ENCODE results near the gene DNAJC7. TPM values are rescaled to one million over a fixed set of nuclear protein-coding genes. Genes with fewer than 3 reads are reported as not detected.

DNAJC7 gene
- total and polyA plus RNA-seq, 7 donors = 66.3 to 142 (median 86.3) TPM

DNA sequence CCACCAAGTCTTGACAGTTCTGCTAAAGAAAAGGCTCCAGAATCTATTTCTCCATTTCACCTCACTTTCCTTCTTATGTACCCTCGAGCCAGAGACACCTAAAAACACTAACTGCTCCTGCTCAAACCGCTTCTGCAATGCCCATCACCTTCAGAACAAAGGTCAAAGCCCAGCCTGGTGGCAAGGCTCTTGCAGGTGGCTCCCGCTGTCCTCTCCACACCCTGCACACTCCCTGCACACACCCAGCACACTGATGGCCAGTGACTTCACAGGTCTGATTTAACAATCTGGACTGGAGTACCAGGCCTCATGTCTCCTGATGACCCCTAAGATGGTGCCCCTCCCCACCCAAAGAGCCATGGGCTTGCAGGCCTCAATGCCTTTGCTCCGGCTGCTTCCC is 43.0 kb upstream of the DNAJC7 start:
- Histone ChIP-seq H3K36me3 (ENCODE audit: insufficient read depth in 1 of 2, low read depth in 1 of 2) (no peaks in the 10 kb centered on the region), H3K4me3 (no peak overlapping the region), H3K4me1 (peaks cover 10% of the 10 kb centered on the region), H3K27ac (no peak overlapping the region), H3K27me3 (ENCODE audit: insufficient read depth in 3 of 3, low read length in 2 of 3) (no peaks in the 10 kb centered on the region), H3K9me3 (no peaks in the 10 kb centered on the region)
- 86 to 92% (median 91%) methylated on average over 4 of the region's 4 CpGs for WGBS, 3 donors
- DNase-seq (no peak), ATAC-seq (no peak)
- intact Hi-C loops (cut with DNase I) = loop anchor here (5.0 kb wide), 1 partner anchor 33 kb away; no protein-coding TSS in a partner anchor
- TF ChIP-seq, protein P1, sequence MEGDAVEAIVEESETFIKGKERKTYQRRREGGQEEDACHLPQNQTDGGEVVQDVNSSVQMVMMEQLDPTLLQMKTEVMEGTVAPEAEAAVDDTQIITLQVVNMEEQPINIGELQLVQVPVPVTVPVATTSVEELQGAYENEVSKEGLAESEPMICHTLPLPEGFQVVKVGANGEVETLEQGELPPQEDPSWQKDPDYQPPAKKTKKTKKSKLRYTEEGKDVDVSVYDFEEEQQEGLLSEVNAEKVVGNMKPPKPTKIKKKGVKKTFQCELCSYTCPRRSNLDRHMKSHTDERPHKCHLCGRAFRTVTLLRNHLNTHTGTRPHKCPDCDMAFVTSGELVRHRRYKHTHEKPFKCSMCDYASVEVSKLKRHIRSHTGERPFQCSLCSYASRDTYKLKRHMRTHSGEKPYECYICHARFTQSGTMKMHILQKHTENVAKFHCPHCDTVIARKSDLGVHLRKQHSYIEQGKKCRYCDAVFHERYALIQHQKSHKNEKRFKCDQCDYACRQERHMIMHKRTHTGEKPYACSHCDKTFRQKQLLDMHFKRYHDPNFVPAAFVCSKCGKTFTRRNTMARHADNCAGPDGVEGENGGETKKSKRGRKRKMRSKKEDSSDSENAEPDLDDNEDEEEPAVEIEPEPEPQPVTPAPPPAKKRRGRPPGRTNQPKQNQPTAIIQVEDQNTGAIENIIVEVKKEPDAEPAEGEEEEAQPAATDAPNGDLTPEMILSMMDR (IDR thresholded peaks at IDR 0.05) = no peak

DNA sequence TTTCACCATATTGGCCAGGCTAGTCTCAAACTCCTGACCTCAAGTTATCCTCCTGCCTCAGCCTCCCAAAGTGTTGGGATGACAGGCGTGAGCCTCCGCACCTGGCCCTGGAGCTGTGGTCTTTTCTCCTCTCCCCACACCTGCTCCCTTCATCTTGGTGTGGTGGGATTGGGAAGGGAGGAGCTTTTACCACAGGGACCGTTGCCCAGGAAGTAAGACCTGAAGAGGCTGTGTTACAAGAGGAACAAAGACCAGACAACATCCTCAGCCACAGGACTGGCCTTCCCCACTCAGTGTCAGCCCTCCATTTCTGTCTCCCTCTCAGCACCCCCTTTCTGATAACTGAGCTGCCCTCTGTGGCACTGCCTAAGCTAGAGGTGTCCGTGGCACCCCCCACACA is 42.6 kb upstream of the DNAJC7 start:
- TF ChIP-seq, protein P1 (IDR thresholded peaks at IDR 0.05) = no peak
- no peak overlapping the region for H3K27ac ChIP-seq
- DNase-seq = no peak
- H3K4me3 ChIP-seq = no peak overlapping the region
- ATAC-seq = no peak
- intact Hi-C loops (cut with DNase I) = loop anchor here (5.0 kb wide), 1 partner anchor 33 kb away; no protein-coding TSS in a partner anchor
- H3K9me3 ChIP-seq = no peaks in the 10 kb centered on the region
- 77 to 86% (median 82%) methylated on average over 4 of the region's 4 CpGs for WGBS, 3 donors
- H3K27me3 ChIP-seq (ENCODE audit: insufficient read depth in 3 of 3, low read length in 2 of 3) = no peaks in the 10 kb centered on the region
- no peaks in the 10 kb centered on the region for H3K36me3 ChIP-seq (ENCODE audit: insufficient read depth in 1 of 2, low read depth in 1 of 2)
- peaks cover 10% of the 10 kb centered on the region for H3K4me1 ChIP-seq

DNA sequence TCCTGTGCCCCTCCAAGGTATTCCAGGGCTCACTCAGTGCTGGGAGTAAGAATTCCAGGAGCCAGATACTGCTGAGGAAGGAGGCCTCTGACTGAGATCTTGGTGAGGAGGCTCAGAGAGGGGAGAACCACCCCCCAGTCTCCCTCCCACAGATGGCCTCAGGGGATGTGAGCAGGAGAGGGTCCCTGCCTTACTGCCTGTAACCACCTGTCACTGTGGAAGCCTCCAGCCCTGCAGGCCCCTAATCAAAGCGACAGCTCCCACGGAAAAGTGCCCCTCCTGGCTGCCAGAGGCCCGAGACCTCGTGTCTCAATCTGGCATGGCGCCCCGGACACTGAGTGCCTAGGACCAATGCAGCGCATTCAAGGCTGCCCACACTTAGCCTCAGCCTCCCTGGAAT is 40.8 kb upstream of the DNAJC7 start:
- DNase-seq (no peak), ATAC-seq (no peak)
- TF ChIP-seq, protein P1 (IDR thresholded peaks at IDR 0.05) = no peak
- WGBS, 3 donors = 49 to 69% (median 51%) methylated on average over 7 of the region's 7 CpGs
- Histone ChIP-seq H3K9me3 (no peaks in the 10 kb centered on the region), H3K27ac (no peak overlapping the region), H3K27me3 (ENCODE audit: insufficient read depth in 3 of 3, low read length in 2 of 3) (peaks cover 0 to 2% (median 0%) of the 10 kb centered on the region in 3 donors), H3K4me1 (peaks cover 5% of the 10 kb centered on the region), H3K4me3 (no peak overlapping the region), H3K36me3 (ENCODE audit: insufficient read depth in 1 of 2, low read depth in 1 of 2) (no peaks in the 10 kb centered on the region)
- intact Hi-C loops (cut with DNase I) = no loop called here

DNA sequence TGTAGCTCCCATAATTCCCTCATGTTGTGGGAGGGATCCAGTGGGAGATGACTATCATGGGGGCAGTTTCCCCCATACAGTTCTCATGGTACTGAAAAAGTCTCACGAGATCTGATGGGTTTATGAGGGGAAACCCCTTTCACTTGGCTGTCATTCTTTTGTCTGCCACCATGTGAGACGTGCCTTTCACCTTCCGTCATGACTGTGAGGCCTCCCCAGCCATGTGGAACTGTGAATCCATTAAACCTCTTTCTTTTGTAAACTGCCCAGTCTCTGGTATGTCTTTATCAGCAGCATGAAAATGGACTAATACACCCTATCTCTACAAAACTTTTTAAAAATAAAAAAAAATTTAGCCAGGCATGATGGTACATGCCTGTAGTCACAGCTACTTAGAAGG is 39.4 kb upstream of the DNAJC7 start:
- intact Hi-C loops (cut with DNase I) = no loop called here
- no peaks in the 10 kb centered on the region for H3K36me3 ChIP-seq (ENCODE audit: insufficient read depth in 1 of 2, low read depth in 1 of 2)
- H3K4me3 ChIP-seq = no peak overlapping the region
- H3K27me3 ChIP-seq (ENCODE audit: insufficient read depth in 3 of 3, low read length in 2 of 3) = peaks cover 0 to 2% (median 0%) of the 10 kb centered on the region in 3 donors
- H3K4me1 ChIP-seq = no peaks in the 10 kb centered on the region
- 76 to 85% (median 77%) methylated on average over 3 of the region's 3 CpGs for WGBS, 3 donors
- H3K27ac ChIP-seq = no peak overlapping the region
- H3K9me3 ChIP-seq = no peaks in the 10 kb centered on the region
- TF ChIP-seq, protein P1 (IDR thresholded peaks at IDR 0.05) = no peak
- DNase-seq (no peak), ATAC-seq (no peak)

DNA sequence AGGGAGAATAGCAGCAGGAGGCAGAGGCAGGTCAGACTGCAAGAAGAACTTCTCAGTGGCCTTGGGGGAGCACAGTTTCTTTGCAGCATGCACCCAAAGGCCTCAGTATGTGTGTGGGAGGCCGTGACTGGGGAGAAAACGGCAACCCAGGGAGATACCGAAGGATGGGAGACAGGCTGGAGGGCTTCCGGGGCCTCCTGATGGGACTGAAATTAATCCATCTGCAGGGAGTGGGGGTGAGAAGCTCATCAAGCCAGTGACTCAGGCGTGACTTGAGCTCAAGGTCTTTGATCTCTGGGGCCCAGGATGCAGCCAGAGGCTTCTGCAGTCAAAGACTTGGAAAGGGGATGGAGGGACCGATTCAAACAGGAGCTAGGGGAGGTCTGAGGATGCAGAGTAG is 38.3 kb upstream of the DNAJC7 start:
- Histone ChIP-seq H3K27ac (no peak overlapping the region), H3K9me3 (no peaks in the 10 kb centered on the region), H3K27me3 (ENCODE audit: insufficient read depth in 3 of 3, low read length in 2 of 3) (peaks cover 0 to 2% (median 0%) of the 10 kb centered on the region in 3 donors), H3K36me3 (ENCODE audit: insufficient read depth in 1 of 2, low read depth in 1 of 2) (no peaks in the 10 kb centered on the region), H3K4me3 (no peak overlapping the region), H3K4me1 (no peaks in the 10 kb centered on the region)
- intact Hi-C loops (cut with DNase I) = no loop called here
- ATAC-seq (no peak), DNase-seq (no peak)
- WGBS, 3 donors = 40 to 64% (median 42%) methylated on average over 6 of the region's 6 CpGs
- TF ChIP-seq, protein P1 (IDR thresholded peaks at IDR 0.05) = no peak

All from psoas muscle (tissue), 8 donors.